Head of caudate nucleus (tissue), 42 donors: ENCODE data around the gene RASA4.
"Not testable (repeated sequence)": the region's sequence is repeated elsewhere in the genome, so short reads cannot be mapped to it uniquely, and the experiment has no call there.

ENCODE experiments used
- DNase-seq, 42 donors: peaks; one replicate each; pipeline versions ENCODE4 v3.0.0 to v3.0.0-alpha.2; 2020 to 2021; ENCODE audit warnings: mixed read lengths in 7 of 42
- intact Hi-C: fragments of 100-400 bp; cut with DNase I; formaldehyde crosslinking; loops from one replicate; pipeline ENCODE4 v1.15.0; 2022

The RASA4 gene

DNA sequence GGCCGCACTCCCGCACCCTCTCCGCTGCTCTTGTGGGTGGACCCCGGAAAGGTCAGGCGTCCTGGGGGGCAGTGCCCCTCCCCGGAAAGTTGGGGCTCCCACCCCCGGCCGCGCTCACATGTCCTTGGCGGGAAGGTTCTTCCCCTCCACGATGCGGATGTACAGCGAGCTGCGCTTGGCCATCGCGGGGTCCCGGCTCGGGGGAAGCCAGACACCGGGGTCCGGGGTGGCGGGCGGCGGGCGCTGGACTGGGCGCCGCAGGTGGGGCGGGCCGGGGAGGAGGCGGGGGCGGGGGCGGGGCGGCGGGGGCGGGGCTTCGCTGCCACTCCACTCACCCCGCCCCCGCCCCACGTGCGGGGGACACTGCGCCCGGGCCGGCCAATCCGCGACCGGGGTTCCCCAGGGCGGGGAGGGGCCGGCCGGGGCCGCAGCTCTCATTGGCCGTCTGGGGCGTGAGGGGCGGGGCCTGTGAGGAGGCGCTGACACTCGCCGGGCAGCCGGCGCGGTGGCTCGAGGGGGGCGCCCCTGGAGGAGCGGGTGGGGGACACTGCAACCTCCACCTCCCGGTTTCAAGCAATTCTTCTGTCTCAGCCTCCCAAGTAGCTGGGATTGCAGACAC is at the start of gene RASA4:
RASA4 (minus strand) TSS at position 250 of the 619 bp plus-strand sequence; CDS start at position 183, 67 bp downstream.
- intact Hi-C loops = not testable (repeated sequence)
- peak in 36 of 42 donors; percentile 3 to 71 (median 41) for DNase-seq

GRCh38 chr7:102664765-102665164 is 48.2 kb upstream of the RASA4 start:
- intact Hi-C loops = not testable (repeated sequence)
- DNase-seq = peak in 1 of 42 donors; percentile 4

- DNase-seq, intact Hi-C loops: not testable (repeated sequence)
Observed at GRCh38 chr7:102649924-102650323, 33.4 kb upstream of the RASA4 start, which contains the start of gene SPDYE2B. TSS of gene SPDYE2B (plus strand) at chr7:102650319. CDS start at chr7:102652349, 2,030 bp downstream.

- peak in 1 of 42 donors; percentile 22 for DNase-seq
- intact Hi-C loops = not testable (repeated sequence)
Observed at GRCh38 chr7:102647813-102648212, 31.3 kb upstream of the RASA4 start.

- DNase-seq, intact Hi-C loops: not testable (repeated sequence)
Observed at GRCh38 chr7:102643404-102643803, 26.8 kb upstream of the RASA4 start.

DNA sequence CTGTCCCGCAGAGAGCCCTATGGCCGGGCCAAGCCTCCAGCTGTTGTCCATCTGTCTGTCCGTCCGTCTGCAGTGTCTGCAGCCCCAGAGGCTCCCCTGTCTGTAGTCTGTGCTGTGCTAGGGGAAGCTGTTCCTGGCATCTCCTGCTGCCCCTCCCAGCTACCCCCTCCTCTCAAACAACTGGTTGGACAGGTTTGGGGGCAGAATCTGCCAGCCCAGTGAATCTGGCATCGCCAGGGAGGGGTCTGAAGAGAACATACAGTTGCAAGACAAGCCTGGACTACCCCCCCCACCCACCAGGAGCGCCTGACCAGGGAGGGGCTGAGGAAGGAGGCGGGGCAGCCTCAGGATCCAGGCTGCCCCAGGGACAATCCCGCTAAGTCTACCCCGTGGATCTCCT is 26.1 kb upstream of the RASA4 start, which contains the start of gene UPK3BL1:
UPK3BL1 (minus strand) TSS at position 101 of the 400 bp plus-strand sequence; CDS start at position 51, 50 bp downstream.
- DNase-seq, intact Hi-C loops: not testable (repeated sequence)

DNA sequence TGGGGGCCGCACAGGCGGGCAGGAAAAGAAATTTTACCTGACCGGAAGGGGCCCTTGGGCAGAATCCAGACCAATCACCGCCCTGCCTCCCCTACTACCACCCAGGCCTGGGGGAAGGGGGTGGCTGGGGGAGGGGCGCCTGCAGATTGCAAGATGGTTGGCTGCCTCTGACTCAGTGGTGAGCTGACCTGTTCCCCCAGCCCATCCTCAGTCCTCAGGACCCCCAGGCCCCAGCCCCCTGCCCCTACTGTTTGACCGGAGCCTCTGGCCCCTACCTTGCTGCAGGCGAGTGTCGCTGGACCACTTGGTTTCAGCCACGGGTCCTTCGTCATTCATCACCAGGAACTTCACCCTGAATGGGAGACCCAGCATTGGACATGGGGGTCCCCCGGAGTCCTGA is 22.3 kb upstream of the RASA4 start:
- DNase-seq = peak in 7 of 42 donors; percentile 0 to 25 (median 5)
- intact Hi-C loops = not testable (repeated sequence)

DNA sequence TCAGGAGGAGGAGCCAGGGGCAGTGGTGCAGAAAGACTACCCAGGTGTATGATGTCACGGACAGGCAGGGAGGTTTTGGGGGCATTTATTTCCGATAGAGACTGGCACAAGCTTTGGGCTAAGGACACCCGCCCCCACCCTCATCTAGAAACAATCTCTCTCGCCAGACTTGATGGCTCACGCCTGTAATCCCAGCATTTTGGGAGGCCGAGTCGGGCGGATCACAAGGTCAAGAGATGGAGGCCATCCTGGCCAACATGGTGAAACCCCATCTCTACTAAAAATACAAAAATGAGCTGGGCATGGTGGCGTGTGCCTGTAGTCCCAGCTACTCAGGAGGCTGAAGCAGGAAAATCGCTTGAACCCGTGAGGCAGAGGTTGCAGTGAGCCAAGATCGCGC is 20.4 kb upstream of the RASA4 start:
- intact Hi-C loops = not testable (repeated sequence)
- peak in 1 of 42 donors; percentile 12 for DNase-seq

DNA sequence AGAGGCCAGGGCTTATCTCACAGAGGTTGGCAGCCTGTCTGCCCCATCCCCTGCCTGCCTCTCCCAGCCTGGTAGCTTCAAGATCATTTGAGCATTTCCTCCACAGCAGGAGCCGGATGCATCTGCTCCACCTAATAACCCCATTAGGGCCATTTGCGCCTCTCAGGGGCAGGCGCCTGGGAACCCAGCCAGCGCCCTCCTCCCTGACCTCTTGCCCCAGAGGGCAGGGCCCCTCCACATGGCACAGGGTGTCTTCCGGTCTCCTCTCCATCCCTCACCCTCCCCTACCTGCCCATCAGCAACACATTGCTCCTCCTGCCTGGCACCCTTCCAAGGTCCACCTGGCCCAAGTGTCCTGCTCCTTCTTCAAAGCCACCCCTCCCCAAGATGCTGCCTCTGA is 18.8 kb upstream of the RASA4 start:
- DNase-seq, intact Hi-C loops: not testable (repeated sequence)

DNA sequence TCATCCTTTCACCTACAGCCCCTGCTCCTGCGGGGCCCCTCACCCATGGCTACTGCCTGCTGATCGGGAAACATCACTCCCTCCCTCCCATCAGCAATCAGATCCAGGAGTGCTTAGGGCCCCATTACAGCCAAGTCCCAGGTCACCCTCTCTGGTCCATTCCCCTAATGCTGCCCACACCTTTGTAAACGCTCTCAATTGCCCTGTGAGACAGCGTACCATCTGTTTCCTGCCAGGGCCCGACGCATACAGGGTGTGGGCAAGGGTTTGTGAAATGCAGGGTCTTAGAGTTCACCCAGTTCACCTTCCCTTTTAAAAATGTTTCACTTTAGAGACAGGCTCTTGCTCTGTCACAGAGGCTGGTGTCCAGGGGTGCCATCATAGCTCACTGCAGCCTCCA is 17.7 kb upstream of the RASA4 start:
- intact Hi-C loops, DNase-seq: not testable (repeated sequence)

- intact Hi-C loops = not testable (repeated sequence)
- peak in 3 of 42 donors; percentile 0 to 22 (median 17) for DNase-seq
Observed at GRCh38 chr7:102630622-102631021, 14.1 kb upstream of the RASA4 start.

GRCh38 chr7:102627271-102627904 is 10.8 kb upstream of the RASA4 start:
- intact Hi-C loops = not testable (repeated sequence)

DNA sequence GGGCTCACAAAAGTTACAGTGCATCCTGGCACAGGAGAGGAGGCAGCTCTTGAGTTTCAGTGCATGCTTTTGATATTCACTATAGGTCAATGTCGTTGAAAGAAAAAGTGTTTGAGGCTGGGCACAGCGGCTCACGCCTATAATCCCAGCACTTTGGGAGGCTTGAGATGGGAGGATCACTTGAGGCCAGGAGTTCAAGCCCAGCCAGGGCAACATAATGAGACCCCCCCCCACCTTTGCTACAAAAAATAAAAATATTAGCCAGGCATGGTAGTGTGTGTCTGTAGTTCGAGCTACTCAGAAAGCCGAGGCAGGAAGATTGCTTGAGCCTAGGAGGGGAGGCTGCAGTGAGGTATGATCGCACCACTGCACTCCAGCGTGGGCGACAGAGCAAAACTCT is 1.6 kb upstream of the RASA4 start:
- intact Hi-C loops = not testable (repeated sequence)
- DNase-seq = peak in 3 of 42 donors; percentile 1 to 18 (median 10)

More at GRCh38 chr7:102627271-102627904, 10.8 kb upstream of the RASA4 start:
- not testable (repeated sequence) for DNase-seq

DNA sequence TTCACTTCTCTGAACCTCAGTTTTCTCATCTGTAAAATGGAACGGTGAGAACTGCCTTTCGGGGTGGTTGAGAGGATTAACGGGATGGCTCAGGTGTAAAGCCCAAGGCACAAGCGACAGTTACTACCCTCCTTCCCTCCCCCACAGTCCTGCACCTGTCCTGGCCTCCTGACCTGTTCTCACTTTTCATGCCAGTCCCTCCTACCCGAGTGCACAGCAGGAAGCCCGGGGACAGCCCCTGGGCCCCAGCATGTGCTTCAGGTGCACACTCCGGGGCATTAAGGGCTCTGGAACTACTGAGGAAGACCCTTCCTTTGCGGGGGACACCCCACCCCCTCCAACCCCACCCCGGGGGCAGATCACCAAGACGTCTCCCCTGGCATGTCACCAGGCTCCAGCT is 626 bp downstream of the RASA4 start:
- DNase-seq, intact Hi-C loops: not testable (repeated sequence)

DNA sequence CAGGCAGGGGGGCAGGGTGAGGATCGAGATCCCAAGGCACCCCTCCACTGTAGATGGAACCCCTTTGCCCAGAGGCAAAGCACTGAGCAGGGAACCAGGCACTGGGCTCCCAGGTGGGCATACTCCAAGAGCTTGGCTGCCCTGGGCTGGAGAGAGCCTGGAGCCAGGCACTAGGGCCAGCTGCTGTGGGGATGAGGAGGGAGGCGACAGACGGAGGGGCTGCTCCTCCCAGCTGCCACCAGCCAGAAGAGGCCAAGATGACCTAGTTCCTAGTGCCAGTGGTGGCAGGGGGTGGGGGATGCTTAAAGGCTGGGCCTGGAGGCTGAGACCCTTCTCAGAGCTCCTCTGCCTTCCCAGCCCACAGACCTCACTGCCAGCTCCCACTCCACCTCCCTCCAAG is 1.7 kb downstream of the RASA4 start:
- intact Hi-C loops, DNase-seq: not testable (repeated sequence)

DNA sequence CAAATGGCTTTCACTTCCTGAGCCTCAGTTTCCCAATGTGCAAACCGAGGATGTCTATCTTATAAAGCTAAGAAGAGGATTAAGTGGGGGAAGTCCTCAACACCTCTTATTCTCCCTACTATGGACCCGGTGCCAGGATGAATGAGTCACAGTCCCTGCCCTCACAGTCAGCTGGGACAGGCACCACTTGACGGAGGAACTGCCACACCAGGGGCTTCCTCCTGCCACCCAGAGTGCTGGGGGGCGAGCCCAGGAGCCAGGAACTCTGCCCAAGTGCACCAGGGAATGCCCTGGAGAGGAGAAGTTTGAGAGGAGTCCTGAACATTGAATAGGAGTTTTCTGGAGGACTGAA is 2.2 kb downstream of the RASA4 start:
- DNase-seq = not testable (repeated sequence)

GRCh38 chr7:102613575-102614345 is 2.8 kb downstream of the RASA4 start:
- intact Hi-C loops = not testable (repeated sequence)
- DNase-seq = peak in 10 of 42 donors; percentile 0 to 39 (median 16)

More for the DNA sequence above, 2.2 kb downstream of the RASA4 start:
- intact Hi-C loops = not testable (repeated sequence)

GRCh38 chr7:102611675-102612325 is 4.8 kb downstream of the RASA4 start:
- intact Hi-C loops = not testable (repeated sequence)
- peak in 25 of 42 donors; percentile 4 to 49 (median 25) for DNase-seq
